ENCODE data around the gene VPS54. TPM values are rescaled to one million over a fixed set of nuclear protein-coding genes. Genes with fewer than 3 reads are reported as not detected.

The VPS54 gene, protein sequence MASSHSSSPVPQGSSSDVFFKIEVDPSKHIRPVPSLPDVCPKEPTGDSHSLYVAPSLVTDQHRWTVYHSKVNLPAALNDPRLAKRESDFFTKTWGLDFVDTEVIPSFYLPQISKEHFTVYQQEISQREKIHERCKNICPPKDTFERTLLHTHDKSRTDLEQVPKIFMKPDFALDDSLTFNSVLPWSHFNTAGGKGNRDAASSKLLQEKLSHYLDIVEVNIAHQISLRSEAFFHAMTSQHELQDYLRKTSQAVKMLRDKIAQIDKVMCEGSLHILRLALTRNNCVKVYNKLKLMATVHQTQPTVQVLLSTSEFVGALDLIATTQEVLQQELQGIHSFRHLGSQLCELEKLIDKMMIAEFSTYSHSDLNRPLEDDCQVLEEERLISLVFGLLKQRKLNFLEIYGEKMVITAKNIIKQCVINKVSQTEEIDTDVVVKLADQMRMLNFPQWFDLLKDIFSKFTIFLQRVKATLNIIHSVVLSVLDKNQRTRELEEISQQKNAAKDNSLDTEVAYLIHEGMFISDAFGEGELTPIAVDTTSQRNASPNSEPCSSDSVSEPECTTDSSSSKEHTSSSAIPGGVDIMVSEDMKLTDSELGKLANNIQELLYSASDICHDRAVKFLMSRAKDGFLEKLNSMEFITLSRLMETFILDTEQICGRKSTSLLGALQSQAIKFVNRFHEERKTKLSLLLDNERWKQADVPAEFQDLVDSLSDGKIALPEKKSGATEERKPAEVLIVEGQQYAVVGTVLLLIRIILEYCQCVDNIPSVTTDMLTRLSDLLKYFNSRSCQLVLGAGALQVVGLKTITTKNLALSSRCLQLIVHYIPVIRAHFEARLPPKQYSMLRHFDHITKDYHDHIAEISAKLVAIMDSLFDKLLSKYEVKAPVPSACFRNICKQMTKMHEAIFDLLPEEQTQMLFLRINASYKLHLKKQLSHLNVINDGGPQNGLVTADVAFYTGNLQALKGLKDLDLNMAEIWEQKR
- polyA plus RNA-seq (ENCODE audit: insufficient read length) = 22.7 TPM

DNA sequence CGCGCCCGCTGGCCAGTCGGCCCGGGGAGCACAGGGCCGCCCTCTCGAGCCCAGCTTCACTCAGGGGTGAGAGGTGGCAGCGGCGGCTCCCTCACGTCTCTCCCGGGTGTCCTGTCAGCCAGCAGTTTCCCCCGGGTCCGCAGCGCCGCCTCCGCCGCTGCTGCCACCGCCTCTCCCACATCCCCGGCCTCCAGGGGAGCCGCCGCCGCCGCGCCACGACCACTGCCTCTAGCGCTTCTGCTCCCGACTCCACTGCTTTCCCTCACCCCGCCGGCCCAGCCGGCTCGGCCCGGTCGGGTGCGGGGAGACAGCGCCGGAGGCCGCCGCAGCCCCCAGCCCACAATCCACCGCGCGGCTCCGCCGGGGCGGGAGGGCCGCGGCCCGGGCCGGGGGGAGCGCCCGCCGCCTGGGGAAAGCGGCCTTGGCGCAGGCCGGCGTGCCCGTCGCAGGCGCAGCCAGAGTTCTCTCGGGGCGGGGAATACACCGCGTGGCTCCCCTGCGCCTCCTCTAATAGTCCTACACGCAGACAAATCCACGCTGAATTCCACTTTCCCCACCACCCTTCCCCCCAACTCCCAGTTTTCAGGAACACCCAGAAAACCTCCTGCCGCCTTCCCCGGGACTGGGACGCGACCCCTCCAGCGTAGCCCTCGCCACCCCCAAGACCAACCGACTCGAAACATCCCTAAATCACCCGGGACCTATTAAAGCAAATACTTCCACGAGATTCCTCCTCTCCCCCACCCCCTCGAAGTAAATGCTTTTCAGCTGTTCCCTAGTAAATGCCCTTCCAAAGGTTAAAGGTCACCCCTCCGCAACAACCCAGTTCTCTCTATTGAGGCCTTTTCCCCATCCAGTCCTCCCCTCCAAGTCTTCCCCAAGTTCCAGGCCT is at the start of gene VPS54:
VPS54 (minus strand) TSS at position 346 of the 892 bp plus-strand sequence. CDS start 35,429 bp downstream, outside the sequence.
- DNase-seq (ENCODE audit: low read depth) = no peak

DNA sequence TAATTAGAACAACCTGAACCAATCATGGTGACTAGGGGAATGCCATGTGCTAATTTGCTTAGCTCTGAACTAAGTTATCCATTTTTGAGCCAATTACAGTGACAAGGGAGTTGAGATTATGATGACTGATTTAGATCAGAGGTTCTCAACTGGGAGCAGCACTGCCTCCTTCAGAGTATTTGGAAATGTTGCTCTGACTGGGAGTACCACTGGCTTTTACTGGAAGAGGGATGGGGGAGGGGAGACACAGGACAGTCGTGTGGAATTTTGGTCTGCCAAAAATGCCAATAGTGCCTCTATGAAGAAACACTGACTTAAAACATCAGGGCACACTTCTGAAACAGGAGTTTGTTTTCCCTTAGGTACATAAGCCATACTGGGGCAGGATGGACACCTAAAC is 48.1 kb upstream of the VPS54 start:
- no peak for DNase-seq (ENCODE audit: low read depth)

DNA sequence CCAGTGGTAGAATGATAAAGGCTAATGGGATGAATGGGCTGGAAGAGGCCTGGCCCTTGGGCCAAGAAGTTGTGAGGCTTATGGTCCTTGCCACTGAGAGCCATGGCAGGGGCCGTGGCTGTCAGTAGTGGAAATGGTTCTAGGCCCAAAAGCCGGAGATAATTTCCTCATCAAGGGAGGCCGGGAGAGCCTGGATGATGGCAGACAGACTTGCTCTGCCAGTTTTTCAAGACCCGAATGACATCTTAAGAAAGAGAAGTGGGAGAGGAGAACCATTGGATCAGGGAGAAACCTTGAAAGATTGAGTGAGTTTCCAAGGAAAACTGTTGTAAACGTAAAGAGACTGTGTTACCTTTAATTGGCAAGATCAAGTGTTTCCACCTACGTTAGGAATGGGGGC is 46.3 kb upstream of the VPS54 start:
- DNase-seq (ENCODE audit: low read depth) = no peak

DNA sequence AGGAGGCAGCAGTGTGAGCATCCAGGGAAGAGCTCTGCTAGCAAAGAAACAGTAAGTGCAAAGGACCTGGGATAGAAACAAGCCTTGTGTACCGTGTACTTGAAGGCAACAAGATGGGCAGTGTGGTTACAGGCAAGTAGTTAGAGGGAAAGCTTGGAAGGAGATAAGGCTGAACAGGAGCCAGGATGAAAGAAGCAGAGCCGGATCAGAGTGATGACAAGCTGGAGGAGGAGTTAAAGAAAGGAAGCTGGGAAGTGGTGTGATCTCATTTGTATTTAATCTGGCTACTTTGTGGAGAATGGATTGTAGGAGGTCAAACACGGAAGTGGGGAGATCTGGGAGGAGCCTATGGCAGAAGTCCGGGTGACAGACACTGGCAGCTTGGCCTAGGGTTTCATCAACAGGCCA is 44.7 kb upstream of the VPS54 start:
- no peak for DNase-seq (ENCODE audit: low read depth)

DNA sequence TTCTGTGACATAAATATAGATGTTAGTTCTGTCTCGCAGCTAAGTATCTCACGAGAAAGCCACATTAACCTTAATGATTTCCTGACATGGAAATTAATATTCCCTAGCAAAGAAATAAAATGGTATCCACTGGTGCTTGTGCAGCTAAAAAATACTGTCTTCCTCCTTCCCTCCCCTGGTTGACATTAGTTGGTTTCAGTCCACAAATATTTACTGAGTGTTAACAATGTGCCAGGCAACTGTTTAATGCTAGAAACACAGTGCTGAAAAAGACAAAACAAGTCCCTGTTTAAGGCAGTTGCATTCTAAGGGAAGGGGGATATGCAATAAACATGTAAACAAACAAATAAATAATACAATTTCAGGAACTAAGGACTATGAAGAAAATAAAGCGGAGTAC is 44.2 kb upstream of the VPS54 start:
- no peak for DNase-seq (ENCODE audit: low read depth)

DNA sequence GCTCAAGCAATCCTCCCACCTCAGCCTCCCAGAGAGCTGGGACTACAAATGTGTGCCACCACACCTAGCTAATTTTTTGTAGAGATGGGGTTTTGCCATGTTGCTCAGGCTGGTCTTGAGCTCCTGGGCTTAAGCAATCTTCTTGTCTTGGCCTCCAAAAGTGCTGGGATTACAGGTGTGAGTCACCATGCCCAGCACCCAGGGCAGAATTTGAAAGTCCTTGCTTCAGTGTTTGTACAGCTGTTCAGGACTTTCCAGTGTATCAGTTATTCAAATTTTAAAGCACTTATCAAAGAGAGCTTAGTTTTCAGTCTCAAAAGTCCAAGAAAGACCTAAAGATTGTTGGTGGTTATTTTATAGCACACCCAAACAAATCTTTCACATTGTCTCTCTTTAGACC is 43.6 kb upstream of the VPS54 start:
- DNase-seq (ENCODE audit: low read depth) = no peak

DNA sequence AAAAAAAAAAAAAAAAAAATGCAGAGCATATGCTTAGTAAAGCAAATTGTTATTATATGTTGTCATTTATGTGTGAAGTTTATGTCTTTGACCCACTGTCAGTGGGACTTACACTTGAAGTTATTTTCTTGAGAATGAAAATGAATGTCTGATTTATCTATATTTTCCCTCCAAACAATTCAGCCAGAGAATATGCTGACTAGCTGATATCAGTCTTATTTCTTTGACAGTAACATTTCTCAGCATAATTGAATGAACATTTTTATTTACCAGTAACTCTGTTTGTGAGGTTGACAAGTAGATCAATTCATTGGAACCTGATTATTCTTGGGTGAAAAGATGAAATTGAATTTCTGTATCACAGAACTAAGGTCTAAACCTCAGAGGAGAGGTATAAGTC is 40.0 kb upstream of the VPS54 start:
- no peak for DNase-seq (ENCODE audit: low read depth)

DNA sequence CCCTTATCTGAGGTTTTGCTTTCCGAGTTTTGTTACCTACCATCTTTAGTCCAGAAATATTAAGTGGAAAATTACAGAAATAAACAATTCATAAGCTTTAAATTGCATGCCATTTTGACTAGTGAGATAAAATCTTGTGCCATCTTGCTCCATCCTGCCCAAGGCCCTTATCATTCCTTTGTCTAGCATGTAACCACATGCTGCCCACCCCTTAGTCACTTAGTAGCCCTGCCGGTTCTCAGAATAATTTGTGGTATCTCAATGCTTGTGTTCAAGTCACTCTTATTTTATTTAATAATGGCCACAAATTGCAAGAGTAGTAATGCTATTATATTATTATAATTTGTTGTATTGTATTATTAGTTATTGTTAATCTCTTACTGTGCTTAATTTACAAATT is 36.8 kb upstream of the VPS54 start:
- DNase-seq (ENCODE audit: low read depth) = no peak

DNA sequence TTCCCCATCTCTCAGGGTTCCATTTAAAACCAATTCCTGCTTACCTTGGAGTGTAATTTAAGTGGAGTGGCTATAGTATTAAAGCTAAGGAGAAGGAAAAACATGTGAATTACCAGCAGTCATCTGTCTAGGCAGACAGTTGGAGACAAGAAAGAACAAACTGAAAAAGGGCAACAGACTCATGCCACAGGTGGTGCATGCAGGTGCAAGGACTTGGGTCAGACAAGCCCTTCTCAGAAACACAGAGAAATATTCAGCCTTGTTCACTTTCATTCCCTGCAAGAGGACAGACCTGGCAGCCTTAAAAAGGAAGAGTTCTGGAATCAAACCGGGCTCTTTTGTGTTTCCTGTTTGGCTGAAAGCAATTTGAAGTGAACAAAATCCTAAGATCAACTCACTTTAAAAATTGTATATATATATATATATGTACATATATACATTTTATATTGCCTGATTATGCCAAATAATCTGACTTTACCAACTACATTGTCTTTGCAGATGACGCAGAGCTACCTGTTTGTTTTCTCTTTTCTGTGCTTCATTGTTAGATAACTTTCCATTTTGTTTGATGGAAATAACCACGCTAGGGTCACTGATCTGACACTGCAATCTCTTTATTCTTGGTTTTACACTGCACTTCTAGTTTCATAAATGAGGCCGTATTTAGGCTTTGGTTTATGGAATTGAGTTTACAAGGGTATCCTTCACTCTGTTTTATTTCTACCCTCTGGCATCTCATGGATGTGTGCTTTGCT is 35.1 kb upstream of the VPS54 start:
- no peak for DNase-seq (ENCODE audit: low read depth)

DNA sequence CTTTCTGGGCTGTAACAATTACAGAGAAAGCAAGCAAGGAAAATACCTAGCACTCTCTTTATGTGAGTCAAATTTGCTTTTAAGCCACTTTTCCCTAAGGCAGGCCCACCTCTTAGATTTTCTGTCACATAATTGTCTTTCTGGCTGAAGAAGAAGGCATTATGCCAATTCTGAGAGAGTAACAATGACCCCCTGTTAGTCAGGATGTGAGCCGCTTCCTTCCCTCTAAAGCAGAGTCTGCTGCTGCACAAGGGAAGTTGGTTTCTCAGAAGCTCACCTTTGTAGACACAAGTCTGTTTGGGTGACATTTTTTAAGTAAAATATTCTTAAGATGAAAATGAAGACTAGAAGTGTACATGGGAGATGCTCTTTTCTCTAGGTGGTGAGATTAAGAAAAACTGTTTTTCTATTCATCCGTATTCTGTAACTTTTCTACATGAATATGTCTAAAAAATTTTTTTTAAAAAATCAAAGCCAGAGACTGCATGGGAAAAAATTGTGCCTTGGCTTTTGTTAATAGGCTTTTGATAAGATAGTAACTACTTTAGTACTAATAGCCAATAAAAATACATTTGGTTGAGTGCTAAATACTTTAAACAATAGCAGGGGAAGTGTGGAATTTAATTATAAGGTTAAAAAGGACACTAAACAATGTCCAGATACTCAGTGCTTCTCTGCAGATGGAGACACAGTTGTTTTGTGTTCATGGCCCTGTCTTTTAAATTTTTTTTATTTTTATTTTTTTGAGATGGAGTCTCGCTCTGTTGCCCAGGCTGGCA is 33.4 kb upstream of the VPS54 start:
- DNase-seq (ENCODE audit: low read depth) = no peak

DNA sequence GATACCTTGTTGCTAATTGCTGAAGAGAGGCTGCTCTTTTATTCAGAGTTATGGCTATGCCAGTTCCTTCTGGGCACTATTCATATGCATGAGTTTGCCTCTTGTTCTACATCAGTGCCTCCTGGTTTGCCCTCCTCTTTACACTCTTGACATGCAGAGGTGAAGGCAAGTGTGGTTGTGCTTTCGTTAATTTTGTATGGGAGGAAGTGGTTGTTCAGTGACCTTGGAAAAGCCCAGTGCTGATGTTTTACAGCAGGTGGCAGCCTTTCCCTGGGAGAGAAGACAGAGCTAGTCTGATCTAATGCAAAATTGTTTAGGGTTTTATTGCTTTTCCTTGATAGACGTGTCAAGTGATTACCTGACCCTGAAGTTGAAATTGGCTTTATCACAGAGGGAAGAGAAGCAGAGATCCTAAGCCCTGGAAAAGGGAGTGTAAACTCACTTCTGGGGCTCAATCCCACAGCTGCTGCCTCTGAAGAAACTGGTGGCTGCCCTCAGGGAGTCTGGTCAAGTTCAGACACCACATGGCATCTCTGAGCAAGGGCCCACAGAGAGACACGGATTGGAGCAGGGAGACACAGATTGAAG is 30.5 kb upstream of the VPS54 start:
- peak; percentile 44 for DNase-seq (ENCODE audit: low read depth)

DNA sequence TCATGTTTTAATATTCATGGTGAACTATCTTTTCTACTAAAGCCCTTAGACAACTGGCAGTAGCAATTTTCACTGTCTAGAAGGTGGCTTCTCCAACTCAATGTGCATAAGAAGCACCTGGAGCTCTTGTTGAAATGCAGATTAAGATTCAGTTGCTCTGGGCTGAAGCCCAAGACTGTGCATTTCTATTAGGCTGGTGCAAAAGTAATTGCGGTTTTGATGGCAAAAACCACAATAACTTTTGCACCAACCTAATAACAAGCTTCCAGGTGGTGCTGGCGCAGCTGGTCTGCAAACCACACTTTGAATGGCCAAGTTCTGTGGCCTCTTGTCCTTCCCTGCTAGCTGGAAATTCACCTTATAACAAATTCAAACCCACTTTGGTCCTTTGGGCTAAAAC is 26.7 kb upstream of the VPS54 start:
- no peak for DNase-seq (ENCODE audit: low read depth)

DNA sequence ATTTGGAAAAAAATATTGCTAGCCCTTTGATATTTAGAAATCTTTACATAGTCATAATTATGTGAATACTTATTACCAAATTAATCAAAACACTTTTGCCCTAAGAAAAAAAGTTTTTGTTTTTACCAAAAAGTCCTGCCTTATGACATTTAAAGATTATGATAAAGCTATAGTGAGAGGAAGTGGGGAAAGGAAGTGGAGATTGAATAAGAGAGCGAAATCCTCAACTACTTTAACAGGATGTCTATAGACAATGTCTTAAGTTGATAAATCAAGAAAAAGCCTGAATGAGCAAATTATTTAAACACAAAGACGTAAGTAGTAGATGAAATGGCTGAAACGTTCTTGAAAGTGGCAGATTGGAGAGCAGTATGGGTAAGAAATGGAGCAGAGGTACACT is 20.9 kb upstream of the VPS54 start:
- no peak for DNase-seq (ENCODE audit: low read depth)

DNA sequence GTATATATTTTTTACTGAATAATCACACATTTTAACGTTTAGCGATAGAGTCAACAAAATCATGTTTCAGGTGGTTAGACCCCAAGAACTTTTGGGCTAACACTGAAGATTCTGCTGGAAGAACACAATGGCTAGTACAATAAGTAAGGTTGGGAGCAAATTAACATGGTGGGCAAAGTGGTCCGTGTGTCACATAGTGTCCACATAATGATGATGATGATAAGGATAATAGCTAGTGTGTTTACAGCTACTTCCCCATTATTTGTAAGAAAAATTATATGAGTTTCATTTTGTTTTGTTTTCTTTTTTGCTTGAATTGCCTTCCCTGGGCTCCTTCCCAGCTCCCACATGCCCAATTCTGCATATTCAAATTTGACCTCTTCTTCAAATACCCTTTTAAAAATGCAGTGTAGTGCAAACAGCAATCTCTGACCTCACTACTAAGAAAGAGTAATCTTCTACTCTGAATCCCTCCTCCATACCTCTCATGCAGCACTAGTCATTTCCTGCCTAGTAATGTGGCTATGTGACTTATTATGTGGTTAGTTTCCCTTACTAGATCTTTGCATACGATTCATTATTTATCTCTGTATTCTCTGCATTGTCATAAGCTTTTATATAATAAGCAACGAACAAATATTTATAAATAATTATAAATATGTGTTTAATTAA is 16.9 kb upstream of the VPS54 start:
- DNase-seq (ENCODE audit: low read depth) = no peak

DNA sequence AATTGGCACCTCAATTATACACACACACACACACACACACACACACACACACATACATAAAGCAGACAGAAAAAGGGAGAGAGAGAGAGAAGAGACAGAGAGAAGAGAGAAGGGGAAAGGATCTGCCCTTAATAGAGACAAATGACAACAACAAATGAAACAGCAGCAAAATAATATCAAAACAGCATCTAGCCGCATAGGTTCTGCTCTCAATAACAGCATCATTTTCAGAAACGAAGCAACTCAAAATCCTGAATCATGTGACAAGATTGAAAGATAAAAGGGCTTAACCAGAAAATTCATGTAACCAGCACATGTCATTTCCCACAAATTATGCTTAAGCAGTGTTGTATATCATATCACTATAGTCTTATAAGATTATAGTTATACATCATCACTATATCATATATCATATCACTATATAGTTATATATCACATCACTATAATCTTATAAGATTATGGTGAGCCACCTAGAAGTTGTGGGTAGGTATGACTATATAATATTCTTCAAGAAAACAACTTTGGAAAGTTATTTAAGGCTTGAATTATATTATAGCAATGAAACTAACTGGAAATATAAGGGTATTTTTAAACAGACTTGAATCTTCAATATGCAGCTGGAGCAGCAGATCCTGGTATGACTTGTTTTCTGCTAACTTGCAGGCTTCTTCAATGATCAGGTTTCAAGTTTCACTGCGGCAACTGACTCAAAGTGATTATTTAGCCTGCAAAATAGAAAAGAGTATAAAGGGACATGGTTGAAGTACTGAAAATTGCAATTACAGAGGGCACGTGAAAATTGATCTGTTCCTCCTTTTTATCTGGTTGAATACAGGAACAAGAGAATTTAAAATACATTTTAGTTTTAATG is 16.1 kb upstream of the VPS54 start:
- DNase-seq (ENCODE audit: low read depth) = no peak

DNA sequence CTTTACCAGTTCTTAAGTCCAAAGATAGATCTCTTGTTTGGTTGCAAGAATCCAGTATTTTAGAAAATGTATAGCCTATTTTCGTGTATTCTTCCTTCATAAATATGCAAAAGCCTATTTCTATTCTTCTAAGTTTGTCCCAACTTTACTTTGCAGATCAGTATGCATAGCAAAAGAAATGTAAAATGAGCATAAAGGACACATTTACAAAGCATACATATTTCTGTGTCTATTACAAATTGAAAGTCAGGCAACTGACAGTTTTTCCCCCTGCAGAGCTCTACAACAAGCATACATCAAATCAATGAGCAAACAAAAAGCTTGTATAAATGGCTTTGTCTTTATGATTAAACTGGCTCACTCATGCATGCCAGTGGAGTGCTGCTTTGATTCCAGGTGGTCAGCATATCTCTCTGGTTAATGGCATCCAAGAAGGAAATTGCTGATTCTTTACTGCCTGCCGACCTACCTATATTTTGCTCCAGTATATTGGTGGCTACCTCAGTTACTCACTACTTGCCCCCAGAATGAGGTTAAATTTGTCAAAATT is 10.0 kb upstream of the VPS54 start:
- DNase-seq (ENCODE audit: low read depth) = no peak

DNA sequence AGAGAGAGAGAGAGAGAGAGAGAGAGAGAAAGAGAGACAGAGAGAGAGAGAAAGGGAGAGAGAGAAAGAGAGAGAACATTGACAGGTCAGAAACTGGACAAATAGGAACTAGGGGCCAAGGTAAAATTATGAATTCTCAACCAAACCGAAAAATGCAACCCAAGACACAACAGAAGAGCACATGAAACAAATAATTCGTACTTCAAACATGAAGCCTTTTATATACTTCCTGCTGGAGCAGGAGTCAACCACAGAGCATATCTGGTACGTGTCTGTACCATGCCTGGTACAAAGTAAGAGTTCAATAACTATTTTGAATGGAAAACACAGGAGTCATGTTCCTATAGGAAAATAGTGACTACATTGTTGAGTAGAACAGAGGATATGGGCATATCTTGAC is 6.5 kb upstream of the VPS54 start:
- no peak for DNase-seq (ENCODE audit: low read depth)
